CD4-positive, alpha-beta T cell treated with Interleukin-6 for 4 hours (primary cell): ENCODE measurements around the gene RPTOR.
A peak's percentile ranks its signal among the peaks of the same experiment; 100 is the strongest.

ENCODE experiments used
- DNase-seq: peaks from one replicate; pipeline ENCODE4 v3.0.0-alpha.2; 2020; ENCODE audit warnings: mixed read lengths

The RPTOR gene

DNA sequence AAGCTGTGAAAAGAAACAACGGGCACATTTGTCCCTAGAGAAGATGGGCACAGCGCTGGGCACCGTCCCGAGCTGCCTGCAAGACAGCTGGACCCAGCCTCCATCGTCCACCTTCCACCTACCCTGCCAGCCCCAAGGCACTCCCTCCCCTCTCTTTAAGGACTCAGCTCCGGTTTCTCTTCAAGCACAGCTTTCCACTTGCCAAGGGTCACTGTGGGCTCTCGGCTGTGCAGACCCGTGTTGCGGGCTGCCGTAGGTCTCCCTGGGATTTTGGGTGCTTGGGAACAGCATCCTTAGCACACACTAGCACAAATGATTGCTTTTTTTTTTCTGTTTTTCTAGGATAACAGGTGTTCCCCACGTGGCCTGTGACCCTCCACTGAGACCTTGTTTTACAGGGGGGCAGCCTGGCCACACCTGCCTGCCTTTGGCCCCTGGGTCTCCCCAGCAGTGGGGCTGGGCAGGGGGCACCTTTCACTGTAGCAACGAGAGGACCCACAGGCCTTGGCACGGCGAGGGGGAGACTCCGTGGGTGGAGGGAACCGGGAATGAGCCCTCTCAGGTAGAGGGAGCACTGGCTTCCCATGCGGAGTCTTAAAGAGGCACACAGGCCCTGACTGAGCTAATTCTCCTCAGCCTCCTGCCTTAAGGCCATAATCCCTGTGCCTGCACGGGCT lies 448.4 kb downstream of the RPTOR start:
- DNase-seq = no peak

DNA sequence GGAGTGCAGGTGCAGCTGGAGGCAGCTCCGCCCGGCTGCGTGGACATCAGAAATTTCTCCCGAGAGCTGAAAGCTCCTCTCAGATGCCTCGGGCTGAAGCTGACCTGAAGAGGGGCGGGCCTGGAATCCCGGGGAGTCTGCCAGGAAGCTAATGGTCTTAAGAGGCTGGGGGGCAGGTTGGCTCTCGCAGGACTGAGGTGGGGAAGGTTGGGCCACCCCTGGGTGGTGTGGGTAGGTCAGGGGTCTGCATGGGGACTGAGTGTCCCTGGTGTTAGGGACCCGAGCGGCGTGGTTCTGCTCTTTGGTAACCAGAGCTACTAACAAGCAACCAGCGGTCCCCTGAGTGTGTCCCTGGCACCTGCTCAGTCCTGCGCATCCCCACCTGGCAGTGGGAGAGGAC lies 450.5 kb downstream of the RPTOR start:
- no peak for DNase-seq

DNA sequence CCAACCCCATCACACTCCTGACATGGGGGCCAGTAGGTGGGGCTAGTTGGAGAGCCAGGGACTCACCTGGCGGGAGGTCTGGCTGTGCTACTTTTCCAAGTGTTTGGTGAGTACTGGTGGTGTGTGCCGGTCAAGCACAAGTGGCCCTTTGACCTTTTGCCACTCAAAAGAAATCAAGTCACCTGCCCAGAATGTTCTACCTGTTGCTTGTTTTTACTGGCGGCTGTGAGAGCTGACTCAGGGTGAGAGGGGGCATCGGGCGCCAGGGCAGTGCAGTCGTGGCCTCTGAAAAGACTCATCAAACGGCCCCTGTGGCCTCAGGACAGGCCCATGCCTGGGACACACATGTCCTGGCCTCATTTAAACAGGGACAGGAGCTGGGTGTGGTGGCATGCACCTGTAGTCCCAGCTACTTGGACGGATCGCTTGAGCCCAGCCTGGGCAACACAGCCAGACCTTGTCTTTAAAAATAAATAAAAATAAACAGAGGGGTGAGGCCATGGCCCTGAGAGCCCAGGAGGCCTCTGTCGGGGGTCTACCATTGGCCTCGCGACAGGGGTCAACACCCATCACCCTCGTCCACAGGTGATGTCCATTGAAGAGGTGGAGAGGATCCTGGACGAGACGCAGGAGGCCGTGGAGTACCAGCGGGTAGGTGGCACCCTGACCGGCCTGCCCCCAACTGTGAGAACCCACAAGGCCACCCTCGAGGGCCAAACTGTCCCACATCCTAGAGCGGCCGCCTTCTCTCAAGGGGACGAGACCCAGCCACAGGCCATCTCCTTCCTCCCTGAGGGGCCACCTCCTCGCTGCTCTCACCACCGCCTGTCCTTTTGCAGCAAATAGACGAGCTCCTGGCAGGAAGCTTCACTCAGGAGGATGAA lies 452.0 kb downstream of the RPTOR start:
- no peak for DNase-seq

DNA sequence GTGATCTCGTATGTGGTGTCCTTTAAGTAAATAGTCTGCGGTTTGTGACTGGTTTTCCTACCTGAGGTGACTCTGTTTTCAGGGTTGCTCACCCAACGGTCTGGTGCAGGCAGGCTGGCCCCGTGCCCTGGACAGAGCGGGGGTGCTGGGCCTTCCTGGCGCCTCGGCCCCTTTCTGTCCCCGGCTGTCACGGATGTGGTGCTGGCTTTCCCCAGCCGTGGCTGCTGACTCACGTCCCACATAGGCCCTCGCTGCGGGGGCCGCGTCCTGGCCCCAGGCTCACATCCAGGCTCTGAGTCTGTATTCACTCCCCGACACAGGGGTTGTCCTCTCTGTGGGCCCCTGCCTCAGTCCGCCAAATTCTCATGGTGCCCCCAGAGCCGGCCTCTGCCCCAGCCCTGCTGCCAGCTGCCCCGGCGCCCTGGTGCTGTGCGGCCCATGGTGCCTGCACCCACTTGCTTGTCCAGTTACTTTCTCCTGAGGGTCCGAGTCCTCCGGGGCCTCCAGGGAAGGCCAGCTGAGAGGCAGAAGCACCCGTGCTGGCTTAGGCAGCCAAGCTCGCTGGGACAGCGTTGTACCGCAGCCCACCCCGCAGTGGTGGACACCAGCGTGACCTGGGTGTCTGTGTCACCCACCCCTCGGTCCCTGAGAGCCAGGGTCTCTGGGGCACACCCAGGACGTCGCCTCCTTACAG lies 452.9 kb downstream of the RPTOR start:
- DNase-seq = no peak

DNA sequence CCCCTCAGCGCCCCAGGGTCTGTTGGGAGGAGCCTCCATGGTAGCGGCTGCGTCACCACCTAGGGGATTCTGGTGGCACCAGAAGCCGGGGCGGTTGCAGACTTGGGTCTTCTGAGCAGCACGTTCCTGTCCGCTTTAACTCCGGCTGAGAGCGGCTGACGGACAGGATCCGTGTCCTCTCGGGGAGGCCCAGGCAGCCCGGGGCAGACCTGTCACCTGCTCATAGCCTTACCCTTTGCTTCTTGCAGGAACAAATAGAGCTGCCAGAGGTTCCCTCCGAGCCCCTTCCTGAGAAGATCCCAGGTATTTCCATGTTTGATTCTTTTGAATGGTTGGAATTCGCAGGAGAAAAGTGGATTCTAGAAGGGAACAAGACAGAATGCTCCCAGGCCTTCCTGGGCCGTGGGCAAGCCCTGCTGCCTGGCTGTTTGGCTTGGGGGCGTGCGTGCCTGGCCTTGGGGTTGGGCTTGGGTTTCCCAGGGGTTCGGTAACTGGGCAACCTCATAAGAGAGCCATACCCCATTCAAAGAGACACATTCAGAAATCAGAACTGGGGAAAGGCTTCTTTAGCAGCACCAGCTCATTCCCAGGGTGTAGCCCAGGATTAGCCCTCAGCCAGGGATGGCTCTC lies 453.6 kb downstream of the RPTOR start:
- no peak for DNase-seq

DNA sequence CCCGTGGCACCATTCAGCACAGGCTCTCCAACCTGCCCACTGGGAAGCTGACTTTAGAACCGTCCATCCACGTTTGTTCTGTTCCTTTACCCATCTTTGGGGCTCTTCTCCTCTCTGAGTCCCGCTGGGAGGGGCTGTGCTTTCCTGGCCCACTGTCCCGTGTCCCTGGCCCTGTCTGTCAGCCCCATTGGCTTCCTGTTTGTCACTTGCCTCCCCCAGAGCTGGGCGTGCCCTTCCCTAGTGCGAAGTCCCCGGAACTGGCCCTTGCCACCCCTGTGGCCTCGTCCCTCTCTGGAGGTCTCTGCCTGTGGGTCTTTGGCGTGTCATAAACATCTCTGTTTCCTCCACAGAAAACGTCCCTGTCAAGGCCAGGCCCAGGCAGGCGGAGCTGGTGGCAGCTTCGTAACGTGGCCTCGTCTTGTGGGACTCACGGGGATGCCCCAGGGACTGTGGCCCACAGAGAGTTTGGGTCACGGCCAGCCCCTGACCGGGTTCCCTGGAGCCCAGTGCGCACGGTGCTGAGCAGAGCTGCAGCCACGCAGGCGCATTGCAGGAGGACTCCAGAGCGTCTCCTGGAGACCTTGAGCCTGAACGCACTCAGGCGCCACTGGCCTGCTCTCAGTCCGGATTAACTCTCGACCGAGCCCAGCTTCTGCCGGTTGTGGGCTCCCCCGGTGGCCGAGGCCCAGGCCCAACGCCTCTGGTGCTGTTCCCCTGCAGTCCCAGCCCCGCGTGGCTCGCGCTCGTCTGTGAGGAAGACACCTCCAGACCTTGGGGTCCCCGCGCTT lies 454.3 kb downstream of the RPTOR start:
- no peak for DNase-seq

DNA sequence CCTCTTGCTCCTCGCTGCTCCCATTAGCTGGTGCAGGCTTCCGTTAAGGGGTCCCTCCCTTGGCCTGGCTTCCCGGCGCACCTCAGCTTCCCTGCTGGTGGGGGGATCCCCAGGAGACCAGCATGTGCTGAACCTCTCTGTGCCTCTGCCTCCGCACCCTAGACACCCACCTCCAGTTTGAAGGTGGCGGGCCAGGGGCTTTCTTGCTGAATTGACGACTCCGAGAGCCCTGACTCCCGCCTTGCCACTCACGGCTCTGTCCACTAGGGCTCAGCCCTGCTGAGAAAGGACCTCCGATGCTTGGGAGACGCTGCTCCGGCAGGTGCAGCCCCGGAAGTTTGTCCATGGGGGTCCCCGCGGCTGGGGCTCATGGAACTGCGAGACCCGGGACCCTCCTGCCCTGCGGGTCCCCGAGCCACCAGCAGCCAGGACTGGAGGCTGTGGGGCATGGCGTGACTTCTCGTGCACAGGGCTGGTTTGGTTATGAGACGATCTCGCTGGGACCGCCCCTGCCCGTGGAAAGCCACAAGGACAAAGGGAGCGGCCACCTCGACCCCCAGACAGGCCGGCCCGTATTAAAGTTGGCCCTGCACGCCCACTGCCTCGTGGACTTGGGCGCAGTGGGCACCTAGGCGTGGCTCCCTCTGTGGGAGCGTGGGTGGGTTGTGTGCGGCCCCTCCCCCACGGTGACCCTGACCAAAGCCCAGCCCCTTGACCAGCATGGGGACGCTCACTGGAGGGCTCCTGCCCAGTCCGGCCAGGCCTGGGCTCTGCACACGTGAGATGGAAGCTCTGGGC lies 455.1 kb downstream of the RPTOR start:
- DNase-seq = no peak

DNA sequence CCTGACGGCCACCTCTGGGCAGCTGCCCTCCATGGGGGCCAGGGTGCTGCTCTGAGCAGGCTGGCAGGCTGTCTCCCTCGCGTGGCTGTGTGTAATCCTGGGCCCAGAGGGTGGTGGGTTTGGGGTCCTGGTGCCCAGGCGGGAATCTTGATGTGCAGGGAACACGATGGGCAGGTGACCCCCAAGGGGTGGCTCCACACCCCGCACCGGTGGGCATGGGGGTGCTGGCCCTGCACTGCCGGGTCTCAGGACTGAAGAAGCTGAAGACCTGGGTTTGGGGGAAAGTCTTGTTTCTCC lies 455.6 kb downstream of the RPTOR start:
- DNase-seq = no peak

DNA sequence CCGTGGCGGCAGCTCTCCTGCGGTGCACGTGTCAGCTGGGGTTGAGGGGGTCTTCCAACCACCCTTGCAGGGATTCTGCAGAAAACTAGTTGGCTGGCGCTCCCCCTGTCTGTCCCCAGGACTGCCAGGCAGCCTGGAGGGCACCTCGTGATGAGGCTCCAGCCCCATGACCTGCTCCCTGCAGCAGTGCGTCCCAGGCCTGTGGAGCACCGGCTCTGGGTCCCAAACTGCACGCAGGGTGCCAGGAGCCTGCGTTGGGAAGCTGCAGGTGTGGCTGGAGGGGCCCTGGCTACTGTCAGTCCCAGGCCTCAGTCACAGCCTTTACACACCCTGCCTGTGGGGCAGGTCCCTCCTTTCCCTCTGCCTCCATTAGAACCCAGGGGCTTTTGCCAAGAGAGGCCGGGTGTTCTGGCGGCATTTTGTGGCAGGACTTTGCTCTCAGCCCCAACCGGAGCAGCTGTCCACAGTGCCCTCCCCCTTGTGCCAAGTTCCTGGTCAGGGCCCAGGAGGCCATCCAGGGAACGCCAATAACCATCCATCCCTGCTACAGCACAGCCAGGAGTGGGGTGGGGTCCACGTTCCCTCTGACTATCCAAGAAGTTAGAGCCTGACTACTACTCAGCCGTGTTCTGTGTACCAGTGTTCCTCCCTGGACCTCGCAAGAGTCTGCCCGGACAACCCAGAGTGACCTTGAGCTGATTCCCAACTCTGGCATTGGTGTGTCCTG lies 456.2 kb downstream of the RPTOR start:
- no peak for DNase-seq

DNA sequence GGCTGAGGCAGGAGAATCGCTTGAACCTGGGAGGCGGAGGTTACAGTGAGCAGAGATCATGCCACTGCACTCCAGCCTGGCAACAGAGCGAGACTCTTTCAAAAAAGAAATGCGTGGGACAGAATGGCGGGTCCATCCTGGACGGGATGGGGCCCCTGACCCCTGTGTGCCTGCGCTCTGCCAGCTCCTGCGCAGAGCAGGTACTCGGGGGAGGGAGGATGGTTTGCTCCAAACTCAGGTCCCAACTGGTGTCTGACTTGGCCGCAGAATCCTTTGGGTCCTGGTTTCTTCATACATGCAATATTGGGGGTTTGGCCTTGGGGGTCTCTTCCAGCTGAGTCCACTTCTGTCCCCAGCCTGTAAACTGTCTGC lies 457.4 kb downstream of the RPTOR start:
- no peak for DNase-seq

DNA sequence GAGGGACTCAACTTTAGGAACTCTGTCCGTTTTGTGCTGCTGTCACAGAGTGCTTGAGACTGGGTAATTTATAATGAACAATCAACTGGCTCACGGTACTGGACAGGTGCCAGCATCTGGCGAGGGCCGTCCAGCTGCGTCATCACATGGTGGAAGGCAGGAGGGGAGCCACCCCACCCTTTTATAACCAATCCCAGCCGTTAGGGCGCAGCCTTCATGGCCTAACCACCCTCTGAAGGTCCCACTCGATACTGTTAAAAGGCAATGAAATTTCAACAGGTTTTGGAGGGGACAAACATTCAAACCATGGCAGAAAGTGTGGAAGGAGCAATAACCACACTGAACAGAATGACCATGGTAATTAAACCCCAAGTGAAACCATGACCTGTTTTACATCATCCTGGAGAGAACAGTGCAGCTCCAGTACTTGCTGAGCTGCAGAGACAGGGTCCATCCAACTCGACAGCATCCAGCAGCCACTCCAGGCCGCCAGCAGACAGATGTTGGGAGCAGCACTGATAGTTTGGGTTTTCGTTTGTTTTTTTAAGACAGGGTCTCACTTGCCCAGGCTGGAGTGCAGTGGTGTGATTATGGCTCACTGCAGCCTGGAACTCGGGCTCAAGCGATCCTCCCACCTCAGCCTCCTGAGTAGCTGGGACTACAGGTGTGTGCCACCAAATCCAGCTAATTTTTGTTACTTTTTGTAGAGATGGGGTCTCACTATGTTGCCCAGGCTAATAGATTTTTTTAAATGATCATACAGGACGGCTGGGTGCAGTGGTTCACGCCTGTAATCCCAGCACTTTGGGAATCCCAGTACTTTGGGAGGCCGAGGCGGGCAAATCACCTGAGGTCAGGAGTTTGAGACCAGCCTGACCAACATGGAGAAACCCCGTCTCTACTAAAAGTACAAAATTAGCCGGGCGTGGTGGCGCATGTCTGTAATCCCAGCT lies 458.0 kb downstream of the RPTOR start:
- DNase-seq = no peak

DNA sequence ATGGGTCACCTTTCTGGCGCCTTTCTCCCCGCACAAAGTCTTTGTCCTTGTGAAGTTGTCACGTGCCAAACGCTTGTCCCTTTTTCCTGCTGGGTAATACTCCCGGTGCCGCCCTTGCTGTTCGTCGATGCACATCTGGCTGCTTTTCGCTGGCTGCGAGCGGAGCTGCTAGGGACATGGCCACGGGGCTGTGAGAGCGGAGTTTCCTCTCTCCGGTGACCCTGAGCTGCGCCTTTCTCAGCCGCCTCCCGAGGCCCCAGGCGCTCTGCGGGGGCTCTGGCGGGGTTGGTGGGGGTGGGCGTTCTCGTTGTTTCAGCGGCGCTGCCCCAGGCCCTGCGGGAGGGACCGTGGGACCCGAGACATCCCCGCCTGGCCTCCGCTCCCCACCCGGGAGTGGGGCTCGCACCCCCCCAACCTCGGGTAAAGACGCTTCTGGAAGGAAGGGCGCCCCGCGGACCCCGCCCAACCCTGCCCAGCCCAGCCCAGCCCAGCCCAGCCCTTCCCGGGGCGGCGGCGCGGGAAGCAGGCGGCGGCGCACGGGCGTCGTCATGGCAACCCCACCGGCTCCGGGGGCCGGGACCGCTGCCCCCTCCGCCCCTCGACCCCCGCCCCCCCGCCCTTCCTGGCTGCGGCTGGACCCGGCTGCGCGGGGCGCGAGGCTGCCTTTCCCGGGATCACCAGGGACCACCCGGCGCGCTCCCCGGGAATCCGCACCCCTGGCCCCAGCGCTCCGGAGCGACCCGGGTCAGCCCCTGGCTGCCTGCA lies 459.3 kb downstream of the RPTOR start:
- peak; percentile 23 for DNase-seq

DNA sequence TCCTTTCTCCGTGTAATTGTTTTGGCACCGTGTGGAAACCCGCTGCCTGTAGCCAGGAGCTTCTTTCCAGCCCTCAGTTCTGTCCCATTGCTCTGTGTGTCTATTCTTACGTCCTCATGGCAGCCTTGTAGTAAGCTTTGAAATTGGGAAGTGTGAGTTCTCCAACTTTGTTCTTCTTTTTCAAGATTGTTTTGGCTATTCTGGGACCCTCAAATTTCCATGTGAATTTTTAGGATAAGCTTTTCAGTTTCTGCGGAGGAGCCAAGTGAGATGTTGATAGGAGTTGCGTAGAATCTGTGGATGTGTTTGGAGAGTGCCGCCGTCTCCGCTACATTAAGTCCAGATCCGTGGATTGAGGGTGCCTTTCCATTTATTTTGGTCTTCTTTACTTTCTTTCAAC lies 462.3 kb downstream of the RPTOR start:
- DNase-seq = no peak

DNA sequence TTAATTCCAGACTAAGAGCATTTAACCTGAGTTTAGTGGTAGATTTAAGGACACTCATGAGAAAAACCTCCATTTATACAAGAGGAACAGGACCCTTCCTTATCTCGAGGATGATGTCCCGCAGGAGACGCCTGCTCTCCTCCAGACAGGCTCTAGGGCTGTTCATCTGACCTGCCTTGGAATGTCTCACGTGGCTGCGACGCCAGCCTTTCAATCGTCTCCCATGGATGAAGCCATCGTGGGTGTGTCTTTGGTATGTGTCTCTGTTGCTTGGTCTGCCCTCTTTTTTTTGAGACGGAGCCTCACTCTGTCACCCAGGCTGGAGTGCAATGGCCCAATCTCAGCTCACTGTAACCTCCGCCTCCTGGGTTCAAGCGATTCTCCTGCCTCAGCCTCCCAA lies 463.5 kb downstream of the RPTOR start:
- DNase-seq = no peak

DNA sequence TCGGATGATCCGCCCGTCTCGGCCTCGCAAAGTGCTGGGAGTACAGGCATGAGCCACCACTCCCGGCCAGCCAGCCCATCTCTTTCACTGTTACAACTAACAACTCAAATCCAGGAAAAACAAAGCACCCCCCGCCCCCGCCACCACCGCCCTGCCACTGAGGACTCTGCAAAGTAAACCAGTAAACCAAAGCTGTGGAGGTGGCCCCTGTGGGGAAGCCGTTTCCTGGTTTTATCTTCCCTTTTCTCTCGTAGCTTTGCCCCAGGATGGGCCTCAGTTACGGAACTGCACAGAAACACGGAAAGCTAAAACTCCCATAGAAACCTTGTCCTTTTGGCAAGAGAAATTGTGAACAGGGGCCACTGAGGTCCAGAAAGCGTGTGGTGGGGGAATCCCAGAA lies 464.5 kb downstream of the RPTOR start:
- no peak for DNase-seq

DNA sequence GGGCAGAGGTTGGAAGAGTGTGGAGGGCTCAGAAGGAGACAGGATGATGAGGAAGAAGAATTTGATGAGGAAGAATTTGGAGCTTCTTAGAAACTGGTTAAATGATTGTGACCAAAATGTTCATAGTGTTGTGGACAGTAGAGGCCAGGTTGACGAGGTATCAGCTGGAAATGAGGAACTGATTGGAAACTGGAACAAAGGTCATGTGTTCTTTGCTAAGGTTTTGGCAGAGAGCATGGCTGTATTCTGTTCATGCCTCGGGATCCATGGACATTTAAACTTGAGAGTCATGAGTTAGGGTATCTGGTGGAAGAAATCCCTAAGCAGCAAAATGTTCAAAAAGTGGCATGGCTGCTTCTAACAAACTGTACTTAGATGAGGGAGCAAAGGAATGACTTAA lies 466.3 kb downstream of the RPTOR start:
- DNase-seq = no peak

DNA sequence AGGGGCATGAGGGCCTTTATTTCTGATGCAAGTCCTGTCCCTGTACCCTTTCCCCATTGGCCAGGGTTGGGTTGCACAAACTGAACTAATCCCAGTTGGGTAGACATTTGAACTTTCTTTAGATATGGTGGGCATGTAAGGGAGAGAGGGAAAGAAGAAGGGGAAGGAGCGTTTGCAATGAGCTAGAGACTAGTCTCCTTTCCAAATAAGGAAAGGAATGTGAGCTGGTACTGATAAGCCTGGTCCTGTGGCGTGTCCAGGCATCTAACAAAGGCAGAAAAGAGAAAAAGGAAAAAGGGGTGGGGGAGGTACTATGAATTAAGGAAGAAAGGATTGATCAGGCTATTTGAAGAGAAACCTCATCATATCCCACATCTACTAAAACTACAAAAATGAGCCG lies 467.3 kb downstream of the RPTOR start:
- DNase-seq = no peak

DNA sequence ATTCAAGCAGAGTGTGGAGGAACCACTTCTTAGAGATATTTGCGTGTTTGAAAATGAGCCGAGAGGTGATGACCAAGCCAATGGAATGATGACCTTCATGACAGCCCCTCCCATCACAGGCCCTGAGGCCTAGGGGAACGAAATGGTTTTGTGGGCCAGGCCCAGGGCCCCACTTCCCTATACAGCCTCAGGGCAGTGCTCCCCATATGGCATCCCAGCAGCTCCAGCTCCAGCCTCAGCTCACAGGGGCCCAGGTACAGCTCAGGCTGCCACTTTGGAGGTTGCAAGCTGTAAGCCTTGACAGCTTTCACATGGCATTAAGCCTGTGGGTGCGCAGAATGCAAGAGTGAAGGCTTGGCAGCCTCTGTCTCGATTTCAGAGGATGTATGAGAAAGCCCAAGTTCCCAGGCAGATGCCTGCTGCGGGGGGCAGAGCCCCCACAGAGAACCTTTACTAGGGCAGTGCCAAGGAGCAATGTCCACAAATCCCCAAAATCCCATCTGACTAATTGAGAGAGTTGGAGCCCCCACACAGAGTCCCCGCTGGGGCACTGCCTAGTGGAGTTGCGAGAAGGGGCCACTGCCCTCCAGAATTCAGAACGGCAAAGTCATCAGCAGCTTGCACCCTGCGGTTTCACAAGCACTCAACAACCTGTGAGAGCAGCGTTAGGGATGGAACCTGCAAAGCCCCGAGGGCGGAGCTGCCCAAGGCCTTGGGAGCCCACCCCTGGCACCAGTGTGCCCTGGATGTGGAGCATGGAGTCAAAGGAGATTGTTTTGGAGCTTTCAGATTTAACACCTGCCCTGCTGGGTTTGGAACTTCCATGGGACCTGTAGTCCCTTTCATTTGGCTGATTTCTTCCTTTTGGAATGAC lies 468.2 kb downstream of the RPTOR start:
- no peak for DNase-seq
